ENCODE results near the gene ZNF343.
"Not testable (repeated sequence)": the region's sequence is repeated elsewhere in the genome, so short reads cannot be mapped to it uniquely, and the experiment has no call there.

DNA sequence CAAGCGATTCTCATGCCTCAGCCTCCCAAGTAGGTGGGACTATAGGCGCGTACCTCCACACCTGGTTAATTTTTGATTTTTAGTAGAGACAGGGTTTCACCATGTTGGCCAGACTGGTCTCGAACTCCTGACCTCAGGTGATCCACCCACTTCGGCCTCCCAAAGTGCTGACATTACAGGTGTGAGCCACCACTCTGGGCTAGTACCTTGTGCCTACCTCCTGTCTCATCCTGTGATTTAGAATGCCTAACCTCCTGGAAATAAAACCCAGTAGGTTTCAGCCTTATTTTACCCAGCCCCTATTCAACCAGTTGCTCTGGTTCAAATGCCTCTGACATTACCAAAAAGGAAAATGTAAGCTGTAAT, 17.5 kb upstream of the ZNF343 start:
- TF ChIP-seq, protein P1, sequence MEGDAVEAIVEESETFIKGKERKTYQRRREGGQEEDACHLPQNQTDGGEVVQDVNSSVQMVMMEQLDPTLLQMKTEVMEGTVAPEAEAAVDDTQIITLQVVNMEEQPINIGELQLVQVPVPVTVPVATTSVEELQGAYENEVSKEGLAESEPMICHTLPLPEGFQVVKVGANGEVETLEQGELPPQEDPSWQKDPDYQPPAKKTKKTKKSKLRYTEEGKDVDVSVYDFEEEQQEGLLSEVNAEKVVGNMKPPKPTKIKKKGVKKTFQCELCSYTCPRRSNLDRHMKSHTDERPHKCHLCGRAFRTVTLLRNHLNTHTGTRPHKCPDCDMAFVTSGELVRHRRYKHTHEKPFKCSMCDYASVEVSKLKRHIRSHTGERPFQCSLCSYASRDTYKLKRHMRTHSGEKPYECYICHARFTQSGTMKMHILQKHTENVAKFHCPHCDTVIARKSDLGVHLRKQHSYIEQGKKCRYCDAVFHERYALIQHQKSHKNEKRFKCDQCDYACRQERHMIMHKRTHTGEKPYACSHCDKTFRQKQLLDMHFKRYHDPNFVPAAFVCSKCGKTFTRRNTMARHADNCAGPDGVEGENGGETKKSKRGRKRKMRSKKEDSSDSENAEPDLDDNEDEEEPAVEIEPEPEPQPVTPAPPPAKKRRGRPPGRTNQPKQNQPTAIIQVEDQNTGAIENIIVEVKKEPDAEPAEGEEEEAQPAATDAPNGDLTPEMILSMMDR (IDR thresholded peaks at IDR 0.05; ENCODE audit: extremely low read depth in 1 of 2, insufficient read depth in 1 of 2, low read depth in 1 of 2, low read length in 2 of 2): not testable (repeated sequence)
- not testable (repeated sequence) for TF ChIP-seq POLR2A (IDR thresholded peaks at IDR 0.05; ENCODE audit: low read depth, low read length); EZH2 (IDR thresholded peaks at IDR 0.05; ENCODE audit: borderline replicate concordance, low read depth, low read length, severe bottlenecking); MYC (IDR thresholded peaks at IDR 0.05; ENCODE audit: low read depth, low read length); JUN (IDR thresholded peaks at IDR 0.05; ENCODE audit: borderline replicate concordance, insufficient read depth, insufficient read length, low read depth); POLR2AphosphoS5 (IDR thresholded peaks at IDR 0.05; ENCODE audit: insufficient read depth, low read depth, low read length); FOS (IDR thresholded peaks at IDR 0.05; ENCODE audit: borderline replicate concordance, insufficient read depth, low read length); GATA2 (IDR thresholded peaks at IDR 0.05; ENCODE audit: insufficient read depth, insufficient read length, low read depth, low read length)
- TF ChIP-seq, protein P2, sequence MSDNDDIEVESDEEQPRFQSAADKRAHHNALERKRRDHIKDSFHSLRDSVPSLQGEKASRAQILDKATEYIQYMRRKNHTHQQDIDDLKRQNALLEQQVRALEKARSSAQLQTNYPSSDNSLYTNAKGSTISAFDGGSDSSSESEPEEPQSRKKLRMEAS (IDR thresholded peaks at IDR 0.05; ENCODE audit: insufficient read depth, insufficient read length): not testable (repeated sequence)
